HepG2 (cell line): ENCODE results near the gene RUVBL1. TPM values are rescaled to one million over a fixed set of nuclear protein-coding genes. Genes with fewer than 3 reads are reported as not detected.

Source experiments
- AHDC1 ChIP-seq: sonication (generic); formaldehyde crosslinking; IDR thresholded peaks from 2 replicates; pipeline ENCODE4 v1.5.1; 2020; ENCODE audit warnings: mild to moderate bottlenecking, missing genetic modification reagents, borderline replicate concordance
- ARID3A ChIP-seq: IDR thresholded peaks from 2 replicates; pipeline ENCODE4 v1.6.1; 2012; ENCODE audit warnings: low read depth, low read length, improper control_type of control experiment
- BRD4 ChIP-seq: sonication (generic); formaldehyde crosslinking; IDR thresholded peaks from 2 replicates; pipeline ENCODE4 v1.4.0; 2020; ENCODE audit warnings: missing genetic modification reagents
- FOXJ3 ChIP-seq: sonication (generic); formaldehyde crosslinking; IDR thresholded peaks from 2 replicates; pipeline ENCODE4 v1.4.0; 2020; ENCODE audit warnings: missing genetic modification reagents, mild to moderate bottlenecking, borderline replicate concordance
- HIC2 ChIP-seq: sonication (generic); formaldehyde crosslinking; IDR thresholded peaks from 2 replicates; pipeline ENCODE4 v1.9.0; 2022; ENCODE audit warnings: low read depth, missing genetic modification reagents
- HNF1A ChIP-seq, 2 experiments: sonication (generic) in 1 of 2; formaldehyde crosslinking in 1 of 2; IDR thresholded peaks; 2 replicates each; pipeline versions ENCODE4 v1.4.0 to v1.6.1; 2016 to 2020; ENCODE audit warnings: borderline replicate concordance in 1 of 2, low read depth in 1 of 2, mild to moderate bottlenecking in 1 of 2, missing genetic modification reagents in 1 of 2
- KAT2B ChIP-seq: fragments of 150-350 bp; IDR thresholded peaks from 2 replicates; pipeline ENCODE4 v1.6.1; 2014; ENCODE audit warnings: low read depth, low read length, borderline replicate concordance
- PHB2 ChIP-seq: fragments of 450-650 bp; IDR thresholded peaks from 2 replicates; pipeline ENCODE4 v1.6.1; 2018; ENCODE audit not compliant: partially characterized antibody
- WIZ ChIP-seq: sonication (generic); formaldehyde crosslinking; IDR thresholded peaks from 2 replicates; pipeline ENCODE4 v1.5.1; 2020; ENCODE audit warnings: mild to moderate bottlenecking, missing genetic modification reagents
- ZBTB7B ChIP-seq: sonication (generic); formaldehyde crosslinking; IDR thresholded peaks from 2 replicates; pipeline ENCODE4 v1.4.0; 2020; ENCODE audit warnings: missing genetic modification reagents
- ZIK1 ChIP-seq: sonication (generic); formaldehyde crosslinking; IDR thresholded peaks from 2 replicates; pipeline ENCODE4 v1.5.0; 2020; ENCODE audit warnings: mild to moderate bottlenecking, low read depth, missing genetic modification reagents, borderline replicate concordance
- ZNF550 ChIP-seq: sonication (generic); formaldehyde crosslinking; IDR thresholded peaks from 2 replicates; pipeline ENCODE4 v1.4.0; 2020; ENCODE audit warnings: mild to moderate bottlenecking, missing genetic modification reagents, borderline replicate concordance
- ZNF619 ChIP-seq: sonication (generic); formaldehyde crosslinking; IDR thresholded peaks from 2 replicates; pipeline ENCODE4 v1.4.0; 2020; ENCODE audit warnings: mild to moderate bottlenecking, missing genetic modification reagents
- ZNF775 ChIP-seq: sonication (generic); formaldehyde crosslinking; IDR thresholded peaks from 2 replicates; pipeline ENCODE4 v1.4.0; 2020; ENCODE audit warnings: missing genetic modification reagents, mild to moderate bottlenecking, moderate library complexity, borderline replicate concordance
- polyA plus RNA-seq, 8 experiments: library from polyadenylated mRNA; depleted of rRNA in 3 of 8; stranded (reverse) in 7 of 8; unstranded in 1 of 8; fragments of >200 nt; fragmentation: Illumina TruSeq in 4 of 8; extraction: Trizol in 4 of 8; gene quantifications; 2 replicates each; pipeline versions ENCODE4 v1.2.1 to v1.2.3, GENCODE V29; 2011 to 2016; ENCODE audit warnings: low read depth in 4 of 8, missing spikeins in 1 of 8, mixed read lengths in 1 of 8; ENCODE audit not compliant: insufficient read depth in 1 of 8
- total RNA-seq, 5 experiments: library from RNA; depleted of rRNA; stranded (reverse); fragments of >200 nt; fragmentation: Illumina TruSeq; extraction: Trizol; gene quantifications; 2 replicates each; pipeline ENCODE4 v1.2.3, GENCODE V29; 2016; ENCODE audit warnings: low read depth in 1 of 5

Gene RUVBL1
- total and polyA plus RNA-seq, 2 of the 13 experiments (the other 11 are each of a cell fraction or from before 2014, with no cell fraction given), result 32.7 to 86.3 TPM

GRCh38 chr3:128051837-128052594, 71.6 kb downstream of the RUVBL1 start, which contains the start of gene SEC61A1 (continued):
- TF ChIP-seq ZIK1 (no peak; the same call in 1 of the 2 replicates), ZNF550 (CRISPR knock-in tag) (0 out of 2 replicates have a peak, but pooled peaks have one; percentile 91), PHB2 (no peak), ZNF775 (CRISPR knock-in tag) (no peak), FOXJ3 (CRISPR knock-in tag) (peak; percentile 20; the same call in 1 of the 2 replicates), HNF1A (IDR thresholded peaks at IDR 0.05; ENCODE audit: low read depth) (no peak), HNF1A (CRISPR knock-in tag; IDR thresholded peaks at IDR 0.05; ENCODE audit: borderline replicate concordance) (no peak; the same call in 1 of the 2 replicates), HIC2 (CRISPR knock-in tag) (no peak), WIZ (CRISPR knock-in tag) (no peak; the same call in 1 of the 2 replicates), ARID3A (no peak; the same call in 1 of the 2 replicates), AHDC1 (CRISPR knock-in tag) (no peak), ZBTB7B (CRISPR knock-in tag) (no peak), ZNF619 (CRISPR knock-in tag) (no peak; the same call in 1 of the 2 replicates), BRD4 (no peak), KAT2B (no peak)
